HL-60/S4 treated with phorbol 12-myristate 13-acetate at 8.2 ng/mL for 4 days and 3 days (cell line): ENCODE data around the gene PPP1R37.
"Not testable (repeated sequence)": the region's sequence is repeated elsewhere in the genome, so short reads cannot be mapped to it uniquely, and the experiment has no call there.

Experiments used
- in situ Hi-C: fragments of 300-500 bp; cut with MboI; formaldehyde crosslinking; loops from 2 replicates; pipeline ENCODE4 v1.15.0; 2022; ENCODE audit warnings: low sequenced_read_pairs

PPP1R37 gene

DNA sequence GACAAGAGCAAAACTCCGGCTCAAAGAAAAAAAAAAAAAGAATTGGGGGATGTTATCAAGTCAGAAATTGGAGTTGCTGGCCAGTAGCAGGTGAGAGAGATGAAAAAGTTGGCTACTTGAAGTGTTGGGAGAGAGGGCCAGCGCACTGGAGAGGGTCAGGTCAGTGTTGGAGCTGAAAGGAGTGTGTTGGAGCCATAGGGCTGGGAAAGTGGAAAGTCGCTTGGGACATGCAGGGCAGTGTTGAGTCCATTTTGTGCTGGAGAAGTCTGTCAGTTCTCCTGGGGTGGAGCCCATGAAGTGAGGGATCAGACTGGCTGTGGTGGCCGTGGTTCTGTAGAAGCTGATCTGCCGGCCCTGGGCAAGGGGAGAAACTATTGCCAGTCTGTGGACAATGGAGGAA is 1.7 kb downstream of the PPP1R37 start:
- in situ Hi-C loops: no loop called here

DNA sequence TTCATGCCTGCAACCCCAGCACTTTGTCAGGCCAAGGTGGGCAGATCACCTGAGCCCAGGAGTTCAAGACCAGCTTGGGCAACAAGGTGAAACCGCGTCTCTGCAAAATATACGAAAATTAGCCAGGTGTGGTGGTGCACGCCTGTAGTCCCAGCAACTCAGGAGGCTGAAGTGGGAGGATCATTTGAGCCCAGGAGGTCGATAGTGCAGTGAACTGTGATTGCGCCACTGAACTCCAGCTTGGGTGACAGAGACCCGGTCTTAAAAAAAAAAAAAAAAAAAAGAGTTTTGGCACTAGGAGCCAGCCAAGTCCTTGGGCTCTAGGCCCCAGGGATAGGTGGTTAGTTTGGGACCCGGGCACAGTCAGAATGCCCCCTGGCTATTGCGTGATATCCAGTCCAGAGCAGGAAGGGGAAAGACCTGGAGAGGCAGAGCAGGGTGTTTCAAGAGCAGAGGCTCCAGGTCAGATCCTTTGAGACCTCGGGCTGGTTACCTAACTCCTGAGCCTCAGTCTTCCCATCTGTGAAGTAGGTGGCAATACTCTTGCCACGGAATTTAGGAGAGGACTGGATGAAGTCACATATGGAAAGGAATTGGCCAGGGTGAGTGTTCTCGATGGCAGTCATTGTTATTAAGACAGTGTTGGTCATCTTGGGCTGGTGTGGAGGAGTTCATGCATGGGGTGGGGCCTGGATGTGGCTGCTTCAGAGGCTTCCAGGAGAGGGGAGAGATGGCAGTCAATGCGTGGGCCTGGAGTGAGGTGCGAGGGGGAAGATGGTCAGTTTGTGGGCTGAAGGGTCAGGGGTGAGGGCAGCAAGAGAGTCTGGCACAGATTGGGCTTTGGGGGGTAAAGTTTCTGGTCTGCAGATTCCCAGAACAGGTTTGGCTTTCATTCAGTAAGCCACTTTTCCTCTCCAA is 2.8 kb downstream of the PPP1R37 start:
- in situ Hi-C loops: no loop called here

GRCh38 chr19:45096700-45097099 is 3.7 kb downstream of the PPP1R37 start:
- in situ Hi-C loops: no loop called here

DNA sequence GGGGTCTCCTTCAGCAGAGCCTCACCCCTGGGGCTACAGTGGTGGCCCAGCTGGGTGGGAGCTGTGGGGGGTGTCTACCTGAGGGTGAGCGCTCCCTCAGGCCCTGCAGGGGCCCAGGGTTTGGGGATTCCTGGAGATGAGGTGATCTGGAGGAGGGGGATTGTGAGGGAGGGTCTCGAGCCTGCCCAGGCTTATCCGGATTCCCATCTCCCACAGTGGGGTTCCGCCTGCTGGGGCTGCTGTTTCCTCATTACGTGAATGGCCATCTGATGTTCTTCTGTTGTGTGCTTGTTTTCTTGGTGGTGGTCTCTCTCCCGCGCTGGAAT is 4.4 kb downstream of the PPP1R37 start:
- in situ Hi-C loops: no loop called here

DNA sequence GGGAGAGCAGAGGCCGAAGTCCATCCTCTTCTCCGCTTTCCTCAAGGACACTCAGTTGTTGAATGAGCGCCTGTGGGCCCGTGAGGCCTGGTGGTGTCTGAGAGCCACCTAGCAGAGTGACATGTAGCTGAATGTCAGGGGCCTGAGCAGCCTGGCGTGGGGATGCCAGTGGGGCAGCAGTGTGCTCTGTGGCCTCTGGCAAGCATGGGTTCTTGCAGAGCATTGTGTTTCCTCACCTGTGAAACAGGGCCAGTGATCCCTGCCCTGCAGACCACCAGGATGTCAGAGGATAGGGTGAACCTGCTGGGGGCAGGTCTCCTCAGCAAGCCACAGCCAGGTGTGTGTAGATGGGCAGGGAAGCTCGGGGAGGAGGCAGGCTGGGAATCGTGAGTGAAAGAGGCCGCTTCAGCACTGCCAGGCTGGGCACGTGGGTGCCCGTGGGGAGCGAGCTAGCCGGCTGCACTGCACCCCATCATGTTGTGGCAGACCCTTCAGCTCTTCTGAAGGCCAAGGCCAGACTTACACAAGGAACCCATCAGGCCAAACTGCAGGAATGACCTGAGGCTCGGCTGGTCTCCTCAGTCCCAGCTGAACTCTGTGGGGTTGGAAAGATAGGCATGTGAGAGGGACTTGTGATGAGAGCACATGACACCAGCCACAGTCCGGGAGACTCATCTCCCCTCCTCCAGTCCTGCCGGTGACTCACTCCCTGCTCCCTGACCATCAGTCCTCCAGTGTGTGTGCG is 5.0 kb downstream of the PPP1R37 start:
- in situ Hi-C loops: no loop called here

DNA sequence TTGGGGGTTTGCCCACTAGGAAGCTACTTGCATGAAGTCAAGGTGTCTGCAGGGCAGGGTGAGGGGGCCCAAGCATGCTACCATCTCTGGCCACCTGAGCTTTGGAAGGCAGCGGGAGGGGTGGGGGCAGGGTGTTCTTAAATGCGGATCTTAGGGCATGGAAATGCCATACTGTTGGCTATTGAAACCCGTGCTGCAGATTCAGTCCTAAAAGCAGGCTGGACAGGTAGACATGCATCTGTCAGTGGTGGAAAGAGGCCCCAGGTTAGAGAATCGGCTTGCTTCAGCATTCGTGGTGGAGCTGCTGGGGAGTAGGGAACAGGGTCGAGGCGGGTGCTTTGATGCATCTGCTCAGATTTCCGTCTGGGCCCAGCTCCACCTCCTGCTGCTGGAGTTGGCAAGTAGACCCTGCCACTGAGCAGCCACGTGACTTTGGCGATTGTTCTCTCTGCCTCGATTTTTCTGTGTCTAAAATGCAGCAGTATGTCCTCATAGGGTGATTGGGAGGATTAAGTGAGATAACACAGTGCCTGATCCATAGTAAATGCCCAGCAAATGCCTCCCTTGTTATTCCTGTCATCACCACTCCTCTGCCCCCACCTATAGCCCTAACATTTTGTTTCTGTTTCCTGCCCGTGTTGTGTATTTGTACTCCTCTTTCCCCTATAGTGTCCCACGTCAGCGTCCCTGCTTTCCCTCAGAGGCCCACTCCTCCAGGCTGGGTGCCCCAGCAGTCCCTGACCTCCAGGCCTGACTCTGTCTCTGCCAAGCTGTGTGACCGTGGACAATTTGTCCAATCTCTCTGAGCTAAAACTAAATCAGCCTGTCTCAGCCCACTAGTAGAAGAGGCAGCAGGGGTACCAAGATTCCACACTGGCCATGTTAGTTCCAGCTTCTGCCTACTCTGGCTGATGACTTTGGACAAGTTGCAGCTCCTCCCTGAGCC is 5.8 kb downstream of the PPP1R37 start:
- in situ Hi-C loops: no loop called here

- in situ Hi-C loops: no loop called here
Measured at GRCh38 chr19:45099467-45100191, 6.7 kb downstream of the PPP1R37 start.

DNA sequence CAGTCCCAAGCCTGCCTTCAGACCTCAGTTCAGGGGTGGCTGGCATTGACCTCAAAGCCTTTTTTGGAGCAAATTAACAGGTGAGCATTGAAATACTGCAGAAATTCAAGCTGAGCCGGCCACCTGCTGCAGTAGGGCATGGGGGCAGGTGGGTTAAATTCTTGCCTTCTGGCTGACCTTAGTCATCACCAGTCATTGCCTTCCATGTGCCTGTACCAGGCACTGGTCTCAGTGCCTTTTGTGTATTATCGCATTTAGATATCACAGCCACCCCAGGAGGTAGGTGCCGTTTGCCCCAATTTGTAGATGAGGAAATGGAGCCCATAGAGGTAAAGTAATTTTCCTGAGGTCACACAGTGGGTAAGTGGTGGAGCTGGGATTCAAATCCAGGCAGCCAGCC is 7.2 kb downstream of the PPP1R37 start:
- in situ Hi-C loops: no loop called here

- in situ Hi-C loops: no loop called here
Measured at GRCh38 chr19:45100846-45101252, 7.9 kb downstream of the PPP1R37 start.

DNA sequence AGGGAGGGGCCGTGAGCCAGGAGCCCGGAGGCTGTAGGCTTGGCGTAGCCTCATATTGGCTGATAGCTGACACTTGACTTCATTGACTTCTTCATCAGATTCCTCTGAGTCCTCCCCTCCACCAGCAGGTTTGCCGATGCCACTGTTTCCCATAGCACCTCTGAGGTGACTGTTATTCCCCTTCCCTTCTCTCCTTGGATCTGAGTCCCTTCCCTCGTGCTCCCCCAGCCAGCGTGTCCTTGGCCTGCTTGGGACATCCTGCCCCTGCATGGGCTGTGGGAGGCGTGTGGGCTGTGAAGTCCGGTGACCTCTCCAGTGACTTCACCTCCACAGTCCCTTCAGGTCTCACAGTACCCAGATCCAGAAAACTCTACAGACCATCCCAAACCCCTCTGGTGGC is 8.8 kb downstream of the PPP1R37 start:
- in situ Hi-C loops: no loop called here

GRCh38 chr19:45102481-45102880 is 9.5 kb downstream of the PPP1R37 start:
- in situ Hi-C loops: no loop called here

GRCh38 chr19:45103156-45103507 is 10.2 kb downstream of the PPP1R37 start:
- in situ Hi-C loops: no loop called here

GRCh38 chr19:45103508-45104319 is 10.7 kb downstream of the PPP1R37 start:
- in situ Hi-C loops: no loop called here

- in situ Hi-C loops: no loop called here
Measured at GRCh38 chr19:45104658-45105349, 11.8 kb downstream of the PPP1R37 start.

DNA sequence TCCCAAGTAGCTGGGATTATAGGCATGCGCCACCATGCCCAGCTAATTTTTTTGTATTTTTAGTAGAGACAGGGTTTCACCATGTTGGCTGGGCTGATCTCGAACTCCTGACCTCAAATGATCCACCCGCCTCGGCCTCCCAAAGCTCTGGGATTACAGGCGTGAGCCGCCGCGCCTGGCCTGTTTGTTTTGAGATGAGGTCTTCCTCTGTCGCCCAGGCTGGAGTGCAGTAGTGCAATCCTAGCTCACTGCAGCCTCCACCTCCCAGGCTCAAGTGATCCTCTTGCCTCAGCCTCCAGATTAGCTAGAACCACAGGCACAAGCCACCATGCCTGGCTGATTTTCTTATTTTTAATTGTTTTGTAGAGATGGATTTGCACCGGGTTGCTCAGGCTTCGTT is 13.4 kb downstream of the PPP1R37 start:
- in situ Hi-C loops: not testable (repeated sequence)

DNA sequence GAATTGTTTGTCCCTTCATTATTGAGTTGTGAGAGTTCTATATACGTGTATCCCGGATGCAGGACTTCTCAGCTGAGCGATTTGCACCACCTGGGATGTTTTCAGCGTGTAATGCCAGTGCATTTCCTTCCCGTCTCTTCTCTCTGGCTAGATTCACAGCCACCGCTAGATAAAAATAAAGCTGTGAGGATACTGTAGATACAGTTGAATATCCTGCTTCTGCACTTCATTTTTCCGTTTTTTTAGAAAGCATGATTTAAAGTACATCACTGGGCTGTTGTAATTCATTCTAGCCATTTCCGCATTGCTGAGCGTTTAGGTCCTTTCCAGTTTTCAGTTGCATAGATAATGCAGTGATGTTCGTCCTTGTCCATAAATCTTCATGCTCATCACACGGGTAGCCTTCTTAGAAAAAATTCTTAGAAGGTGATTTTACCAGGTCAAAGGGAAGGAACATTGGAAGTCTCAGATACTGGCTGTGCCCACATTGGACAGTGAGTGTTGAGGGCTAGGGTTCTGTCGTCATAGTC is 14.7 kb downstream of the PPP1R37 start:
- in situ Hi-C loops: no loop called here

DNA sequence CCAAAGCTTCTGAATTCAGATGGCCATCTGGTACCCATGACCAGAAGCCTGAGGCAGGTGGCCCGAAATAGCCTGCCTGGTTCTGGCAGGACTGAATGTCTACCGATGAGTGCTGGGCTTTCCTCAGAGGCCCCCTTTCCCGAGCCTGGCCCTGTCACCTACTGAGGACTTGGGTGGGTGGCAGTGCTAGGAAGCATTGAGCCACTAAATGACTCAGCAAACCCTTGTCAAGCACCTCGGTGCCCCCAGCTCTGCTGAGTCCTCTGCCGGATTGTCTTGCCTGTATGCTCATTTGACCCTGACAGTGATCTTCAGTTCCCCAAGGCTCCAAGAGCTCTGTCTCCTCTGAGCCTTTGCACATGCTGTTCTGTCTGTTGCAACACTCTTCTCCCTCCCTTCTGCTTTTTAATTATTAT is 17.9 kb downstream of the PPP1R37 start:
- in situ Hi-C loops: no loop called here

DNA sequence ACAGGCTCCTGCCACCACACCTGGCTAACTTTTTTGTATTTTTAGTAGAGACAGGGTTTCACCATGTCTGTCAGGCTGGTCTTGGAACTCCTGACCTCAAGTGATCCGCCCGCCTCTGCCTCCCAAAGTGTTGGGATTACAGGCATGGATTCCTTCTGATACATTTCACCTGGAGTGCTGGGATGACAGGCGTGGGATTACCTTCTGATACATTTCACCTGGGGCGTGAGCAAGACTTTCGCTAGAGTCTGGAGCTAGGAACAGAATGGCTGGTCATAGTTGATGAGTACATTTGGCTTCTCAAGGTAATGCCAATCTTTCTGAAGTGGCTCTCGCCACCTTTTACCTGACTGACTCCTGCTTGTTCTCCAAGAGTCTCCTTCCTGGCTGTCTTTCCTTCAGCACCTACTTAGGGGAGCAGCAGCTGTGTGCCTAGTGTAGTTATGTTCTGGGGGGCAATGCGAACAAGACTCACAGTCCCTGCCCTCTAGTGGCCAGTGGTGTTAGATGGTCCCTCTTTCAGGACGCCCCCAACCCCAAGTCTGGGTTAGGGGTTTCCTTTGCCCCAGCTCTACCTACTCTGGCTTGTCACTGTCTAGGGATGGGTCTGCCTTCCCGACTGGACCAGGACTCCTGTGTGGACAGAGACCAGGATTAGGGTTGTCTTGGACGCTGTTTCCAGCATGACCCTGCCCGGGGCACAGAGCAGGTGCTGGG is 19.3 kb downstream of the PPP1R37 start:
- in situ Hi-C loops: no loop called here
